B cell (primary cell): ENCODE data around the gene MYO1E. TPM values are rescaled to one million over a fixed set of nuclear protein-coding genes. Genes with fewer than 3 reads are reported as not detected.

ENCODE experiments used
- ATAC-seq: fragments of 200-7000 bp; cut with Tn5 transposase; one replicate; pipeline ENCODE4 v1.10.0; 2021; ENCODE audit warnings: low read depth, mild to moderate bottlenecking, moderate number of reproducible peaks, moderate library complexity
- CTCF ChIA-PET: fragments of 350-600 bp; sonication (Branson Sonifier 250); formaldehyde crosslinking; loops from one replicate; lab custom pipeline; 2021; ENCODE audit warnings: antibody characterized with exemption, inconsistent platforms; lab: Charles Lee
- POLR2A ChIA-PET: fragments of 350-600 bp; sonication (Branson Sonifier 250); formaldehyde crosslinking; loops from one replicate; lab custom pipeline; 2021; ENCODE audit warnings: antibody characterized with exemption; lab: Charles Lee
- DNase-seq: peaks from one replicate; pipeline ENCODE4 v3.0.0; 2013
- H2AFZ ChIP-seq: 2 replicates; pipeline ENCODE4 v1.6.1; 2012; ENCODE audit warnings: mild to moderate bottlenecking, low read depth, low read length; ENCODE audit not compliant: insufficient read depth, poor library complexity, severe bottlenecking
- H3K27ac ChIP-seq, 2 donors: 1 replicate in 1 of 2; 2 replicates in 1 of 2; pipeline ENCODE4 v1.5.1; 2012 to 2013; ENCODE audit warnings: low read length in 2 of 2, mild to moderate bottlenecking in 2 of 2, moderate library complexity in 1 of 2
- H3K27me3 ChIP-seq, 4 experiments: fragments of 200-600 bp in 1 of 4; sonication (generic) in 1 of 4; replicated peaks in 1 of 4; 1 replicate in 2 of 4; 2 replicates in 2 of 4; pipeline versions ENCODE4 v1.6.1 to v1.7.0; 2013 to 2016; ENCODE audit warnings: low read length in 3 of 4, mild to moderate bottlenecking in 2 of 4, mixed read lengths in 1 of 4, moderate library complexity in 1 of 4; ENCODE audit not compliant: insufficient read depth in 4 of 4, control insufficient read depth in 3 of 4; ENCODE audit errors: control extremely low read depth in 1 of 4
- H3K36me3 ChIP-seq, 2 experiments: replicated peaks in 1 of 2; 1 replicate in 1 of 2; 2 replicates in 1 of 2; pipeline versions ENCODE4 v1.6.1 to v1.7.1; 2013; ENCODE audit warnings: low read length in 1 of 2; ENCODE audit not compliant: insufficient read depth in 2 of 2, control insufficient read depth in 1 of 2; ENCODE audit errors: control extremely low read depth in 1 of 2, extremely low read depth in 1 of 2
- H3K4me1 ChIP-seq, 2 donors: fragments of 200-600 bp in 1 of 2; sonication (generic) in 1 of 2; 1 replicate in 1 of 2; 2 replicates in 1 of 2; pipeline versions ENCODE4 v1.5.1 to v1.6.1; 2013 to 2017; ENCODE audit warnings: low read length in 2 of 2; ENCODE audit not compliant: control insufficient read depth in 2 of 2, insufficient read depth in 2 of 2
- H3K4me2 ChIP-seq: replicated peaks from 2 replicates; pipeline ENCODE3; 2012; ENCODE audit warnings: mild to moderate bottlenecking, low read depth, low read length; ENCODE audit not compliant: poor library complexity, severe bottlenecking
- H3K4me3 ChIP-seq, 5 experiments: fragments of 200-600 bp in 1 of 5; sonication (generic) in 1 of 5; 1 replicate in 3 of 5; 2 replicates in 2 of 5; pipeline versions ENCODE4 v1.5.1 to v1.7.0; 2011 to 2016; ENCODE audit warnings: low read length in 4 of 5, mild to moderate bottlenecking in 4 of 5, low read depth in 2 of 5, control low read depth in 1 of 5, moderate library complexity in 1 of 5; ENCODE audit not compliant: insufficient read depth in 1 of 5; ENCODE audit errors: control extremely low read depth in 1 of 5, extremely low read depth in 1 of 5
- H3K79me2 ChIP-seq: fragments of 200-600 bp; sonication (generic); one replicate; pipeline ENCODE4 v1.6.0; 2016; ENCODE audit warnings: low read length; ENCODE audit not compliant: control insufficient read depth, insufficient read depth
- H3K9ac ChIP-seq: fragments of 200-600 bp; sonication (generic); 2 replicates; pipeline ENCODE4 v1.6.1; 2017; ENCODE audit warnings: mild to moderate bottlenecking, low read length, moderate library complexity
- H3K9me3 ChIP-seq, 3 donors: one replicate each; pipeline versions ENCODE4 v1.6.1 to v1.7.1; 2013; ENCODE audit warnings: low read length in 2 of 3; ENCODE audit not compliant: control insufficient read depth in 2 of 3, insufficient read depth in 1 of 3; ENCODE audit errors: control extremely low read depth in 1 of 3
- H4K20me1 ChIP-seq: 2 replicates; pipeline ENCODE4 v1.6.0; 2012; ENCODE audit warnings: mild to moderate bottlenecking, low read length; ENCODE audit not compliant: insufficient read depth, control insufficient read depth, poor library complexity, severe bottlenecking
- H3K27ac Mint-ChIP-seq: one replicate; pipeline ENCODE4 v1.8.0; 2021; ENCODE audit warnings: mixed read lengths
- H3K27me3 Mint-ChIP-seq: one replicate; pipeline ENCODE4 v1.8.0; 2021; ENCODE audit warnings: mixed read lengths
- H3K4me1 Mint-ChIP-seq: one replicate; pipeline ENCODE4 v1.8.0; 2021; ENCODE audit warnings: mixed read lengths
- H3K4me3 Mint-ChIP-seq: one replicate; pipeline ENCODE4 v1.8.0; 2021; ENCODE audit warnings: mixed read lengths
- H3K9me3 Mint-ChIP-seq: one replicate; pipeline ENCODE4 v1.8.0; 2022; ENCODE audit warnings: mixed read lengths; ENCODE audit not compliant: insufficient read depth
- CTCF ChIP-seq: fragments of 200-600 bp; IDR thresholded peaks from one replicate; pipeline ENCODE4 v1.8.0; 2022; ENCODE audit warnings: antibody characterized with exemption, mild to moderate bottlenecking
- EZH2 ChIP-seq: IDR thresholded peaks from 2 replicates; pipeline ENCODE4 v1.6.1; 2012; ENCODE audit warnings: borderline replicate concordance, low read depth, mild to moderate bottlenecking, moderate library complexity, low read length; ENCODE audit not compliant: insufficient read depth, poor library complexity, severe bottlenecking
- WGBS: methylation state at CpG from one replicate; pipeline ENCODE4 v1.1.5; 2013; ENCODE audit warnings: missing lambda C conversion rate; ENCODE audit not compliant: insufficient coverage; 5-methylcytosine and 5-hydroxymethylcytosine counted together
- intact Hi-C: fragments of 100-400 bp; cut with micrococcal nuclease; formaldehyde crosslinking; loops from one replicate; pipeline ENCODE4 v1.10.0; 2022
- polyA plus RNA-seq: library from polyadenylated mRNA; depleted of rRNA; stranded (reverse); fragments of >200 nt; gene quantifications from 2 replicates; pipeline ENCODE4 v1.2.3, GENCODE V29; 2012
- total RNA-seq, 2 donors: library from RNA; stranded (reverse); fragments of 120-200 nt in 1 of 2; gene quantifications; 1 replicate in 1 of 2; 2 replicates in 1 of 2; pipeline versions ENCODE4 v1.2.3 to v1.2.4, GENCODE V29; 2013 to 2022

The MYO1E gene
- total and polyA plus RNA-seq, 2 donors (not counting 1 experiment from before 2014, with no cell fraction given) = 11.9 to 100.0 TPM

GRCh38 chr15:59124261-59124660 lies 248.4 kb downstream of the MYO1E start:
- ChIA-PET POLR2A (interaction anchor here (0.6 kb wide), 1 partner anchor 130 kb away, joined by 3 read pairs; no protein-coding TSS in a partner anchor), CTCF (no interaction called here)
- peaks cover 2% of the 10 kb centered on the region for H3K9me3 Mint-ChIP-seq
- Histone ChIP-seq H3K9me3 (no peaks in the 10 kb centered on the region), H4K20me1 (no peaks in the 10 kb centered on the region), H3K27me3 (no peaks in the 10 kb centered on the region), H3K4me2 (no peak overlapping the region), H3K4me1 (peaks cover 0 to 9% of the 10 kb centered on the region in 2 donors), H3K4me3 (no peak overlapping the region), H2AFZ (no peak overlapping the region), H3K9ac (no peak overlapping the region), H3K79me2 (no peaks in the 10 kb centered on the region), H3K36me3 (no peaks in the 10 kb centered on the region), H3K27ac (no peak overlapping the region)
- intact Hi-C loops = no loop called here
- peaks cover 22% of the 10 kb centered on the region for H3K4me1 Mint-ChIP-seq
- no peaks in the 10 kb centered on the region for H3K27me3 Mint-ChIP-seq
- DNase-seq (no peak), ATAC-seq (no peak)
- TF ChIP-seq CTCF (no peak), EZH2 (no peak)
- H3K27ac Mint-ChIP-seq = no peak overlapping the region
- no peak overlapping the region for H3K4me3 Mint-ChIP-seq
- 100% methylated on average over 1 of the region's 2 CpGs for WGBS

GRCh38 chr15:59120937-59121336 lies 251.7 kb downstream of the MYO1E start:
- Histone ChIP-seq H3K9me3 (no peaks in the 10 kb centered on the region), H3K27ac (no peak overlapping the region), H3K4me1 (peaks cover 0 to 6% of the 10 kb centered on the region in 2 donors), H3K4me3 (no peak overlapping the region), H4K20me1 (no peaks in the 10 kb centered on the region), H3K79me2 (no peaks in the 10 kb centered on the region), H3K4me2 (no peak overlapping the region), H3K36me3 (no peaks in the 10 kb centered on the region), H3K27me3 (no peaks in the 10 kb centered on the region), H2AFZ (no peak overlapping the region), H3K9ac (no peak overlapping the region)
- 98% methylated on average over 5 of the region's 5 CpGs for WGBS
- TF ChIP-seq EZH2 (no peak), CTCF (no peak)
- Mint-ChIP-seq H3K4me1 (peaks cover 5% of the 10 kb centered on the region), H3K9me3 (no peaks in the 10 kb centered on the region), H3K27me3 (no peaks in the 10 kb centered on the region), H3K27ac (no peak overlapping the region), H3K4me3 (no peak overlapping the region)
- DNase-seq (no peak), ATAC-seq (no peak)
- CTCF ChIA-PET = no interaction called here
- intact Hi-C loops = no loop called here
- POLR2A ChIA-PET = no interaction called here
